DMS79 (cell line): ENCODE measurements around the gene CCL4.
"Not testable (repeated sequence)": the region's sequence is repeated elsewhere in the genome, so short reads cannot be mapped to it uniquely, and the experiment has no call there.

Experiments
- DNase-seq: peaks from one replicate; lab custom pipeline; 2025; lab: John Stamatoyannopoulos, UW

The CCL4 gene

DNA sequence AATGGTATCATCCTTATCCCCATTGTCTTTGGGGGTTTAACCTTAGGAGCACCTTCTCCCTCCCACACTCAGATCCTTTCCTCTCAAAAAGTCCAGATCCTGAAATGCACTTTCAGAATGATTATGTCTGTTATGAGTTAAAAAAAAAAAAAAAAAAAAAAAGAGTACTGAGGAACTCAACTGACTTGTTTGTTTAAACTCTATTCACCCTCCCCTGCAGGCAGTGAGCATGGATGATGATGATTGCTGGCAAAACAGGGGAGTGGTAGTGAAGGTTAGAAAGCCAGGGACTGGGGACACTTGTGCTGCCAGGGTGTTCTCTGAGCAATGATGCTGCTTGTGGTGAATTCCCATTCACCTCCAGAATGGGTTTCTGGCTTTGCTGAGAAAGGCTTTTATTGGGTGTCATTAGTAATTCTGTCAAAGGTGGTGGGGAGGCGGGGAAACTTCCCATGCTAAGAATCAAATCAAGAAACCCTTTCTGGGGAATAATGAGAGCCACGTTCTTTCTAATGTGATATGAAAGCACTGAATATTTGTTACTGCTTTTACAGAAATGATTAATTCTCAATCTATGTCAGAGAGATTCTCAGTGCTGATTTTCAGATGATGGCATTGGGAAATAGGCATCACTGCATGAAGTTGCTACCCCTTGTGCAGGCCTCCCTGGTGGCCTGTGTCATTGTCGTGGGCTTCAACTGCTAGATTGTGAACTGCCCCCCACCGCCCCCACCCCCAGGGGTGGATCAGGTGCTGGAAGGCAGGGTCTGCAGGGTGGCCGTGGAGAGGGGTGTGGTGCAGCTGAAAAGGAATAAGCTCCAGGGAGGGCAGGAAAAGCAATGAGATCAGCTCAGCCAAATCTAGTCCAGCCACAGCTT lies 14.1 kb downstream of the CCL4 start:
- no peak for DNase-seq

DNA sequence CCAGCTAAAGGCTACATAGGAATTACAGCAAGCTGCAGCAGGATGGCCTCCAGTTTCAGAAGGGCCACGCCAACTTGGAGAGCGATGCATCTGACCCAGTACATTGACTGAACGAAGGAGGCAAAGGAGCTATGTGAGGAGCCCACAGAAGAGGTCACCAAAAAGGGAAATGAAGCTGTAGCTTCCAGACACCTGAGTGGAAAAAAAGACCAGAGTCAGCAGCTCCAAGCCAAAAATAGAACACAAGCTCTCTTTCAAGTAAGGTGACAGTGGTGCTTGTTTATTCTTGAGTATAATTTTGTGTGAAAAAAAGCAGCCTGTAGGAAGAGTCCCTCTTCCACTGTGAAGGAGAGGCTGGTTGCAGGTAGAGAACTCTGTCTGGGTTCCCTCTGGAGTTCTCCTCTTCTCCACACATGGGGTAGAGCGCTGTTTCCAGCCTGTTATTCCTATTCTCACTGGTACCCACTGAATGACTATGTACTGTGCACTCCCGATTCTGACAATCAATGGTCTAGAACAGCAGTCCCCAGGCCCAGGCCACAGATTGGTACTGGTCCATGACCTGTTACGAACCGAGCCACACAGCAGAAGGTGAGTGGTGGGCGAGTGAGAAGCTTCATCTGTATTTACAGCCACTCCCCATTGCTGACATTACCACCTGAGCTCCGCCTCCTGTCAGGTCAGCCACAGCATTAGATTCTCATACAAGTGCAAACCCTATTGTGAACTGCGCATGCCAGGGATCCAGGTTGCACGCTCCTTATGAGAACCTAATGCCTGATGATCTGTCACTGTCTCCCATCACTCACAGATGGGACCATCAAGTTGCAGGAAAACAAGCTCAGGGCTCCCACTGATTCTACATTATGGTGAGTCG lies 15.1 kb downstream of the CCL4 start:
- no peak for DNase-seq

DNA sequence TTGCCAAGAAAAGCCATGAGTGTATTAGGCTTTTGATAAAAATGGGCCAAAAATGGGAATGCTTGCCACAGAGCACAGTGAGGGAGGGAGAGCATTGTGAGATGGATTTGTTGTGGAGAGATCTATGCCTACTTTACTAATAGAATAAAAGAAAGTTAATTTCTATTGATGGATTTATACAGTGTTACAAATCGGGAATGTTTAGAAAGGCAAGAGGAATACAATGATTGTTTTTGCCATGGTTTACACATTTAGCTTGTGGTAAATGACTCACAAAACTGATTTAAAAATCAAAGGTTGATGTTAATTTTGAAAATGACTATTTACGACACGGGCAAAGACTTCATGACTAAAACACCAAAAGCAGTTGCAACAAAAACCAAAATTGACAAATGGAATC lies 16.6 kb downstream of the CCL4 start:
- no peak for DNase-seq

DNA sequence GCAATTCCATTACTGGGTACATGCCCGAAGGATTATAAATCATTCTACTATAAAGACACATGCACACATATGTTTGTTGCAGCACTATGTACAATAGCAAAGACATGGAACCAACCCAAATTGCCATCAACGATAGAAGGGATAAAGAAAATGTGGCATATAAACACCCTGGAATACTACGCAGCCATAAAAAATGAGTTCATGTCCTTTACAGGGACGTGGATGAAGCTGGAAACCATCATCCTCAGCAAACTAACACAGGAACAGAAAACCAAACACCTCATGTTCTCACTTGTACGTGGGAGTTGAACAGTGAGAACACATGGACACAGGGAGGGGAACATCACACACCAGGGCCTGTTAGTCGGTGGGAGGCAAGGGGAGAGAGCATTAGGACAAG lies 17.5 kb downstream of the CCL4 start:
- DNase-seq = not testable (repeated sequence)

DNA sequence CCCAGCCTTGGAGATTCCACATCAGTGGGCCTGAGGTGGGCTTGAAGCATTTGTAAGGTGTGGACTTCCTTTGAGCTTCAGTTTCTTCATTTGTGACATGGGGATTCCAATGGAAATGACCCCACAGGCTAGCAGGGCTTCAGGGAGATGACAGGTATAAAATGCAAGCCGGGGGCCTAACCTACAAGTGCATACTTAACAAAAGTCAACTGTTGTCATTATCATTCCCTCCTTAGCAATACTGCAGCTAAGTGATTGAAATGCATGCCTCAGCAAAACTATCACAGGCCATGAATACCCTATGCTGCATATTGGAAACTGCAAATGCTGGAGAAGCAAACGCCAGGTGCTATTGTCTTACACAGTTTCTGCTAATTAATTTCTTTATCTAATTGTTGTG lies 19.8 kb downstream of the CCL4 start:
- DNase-seq = no peak

DNA sequence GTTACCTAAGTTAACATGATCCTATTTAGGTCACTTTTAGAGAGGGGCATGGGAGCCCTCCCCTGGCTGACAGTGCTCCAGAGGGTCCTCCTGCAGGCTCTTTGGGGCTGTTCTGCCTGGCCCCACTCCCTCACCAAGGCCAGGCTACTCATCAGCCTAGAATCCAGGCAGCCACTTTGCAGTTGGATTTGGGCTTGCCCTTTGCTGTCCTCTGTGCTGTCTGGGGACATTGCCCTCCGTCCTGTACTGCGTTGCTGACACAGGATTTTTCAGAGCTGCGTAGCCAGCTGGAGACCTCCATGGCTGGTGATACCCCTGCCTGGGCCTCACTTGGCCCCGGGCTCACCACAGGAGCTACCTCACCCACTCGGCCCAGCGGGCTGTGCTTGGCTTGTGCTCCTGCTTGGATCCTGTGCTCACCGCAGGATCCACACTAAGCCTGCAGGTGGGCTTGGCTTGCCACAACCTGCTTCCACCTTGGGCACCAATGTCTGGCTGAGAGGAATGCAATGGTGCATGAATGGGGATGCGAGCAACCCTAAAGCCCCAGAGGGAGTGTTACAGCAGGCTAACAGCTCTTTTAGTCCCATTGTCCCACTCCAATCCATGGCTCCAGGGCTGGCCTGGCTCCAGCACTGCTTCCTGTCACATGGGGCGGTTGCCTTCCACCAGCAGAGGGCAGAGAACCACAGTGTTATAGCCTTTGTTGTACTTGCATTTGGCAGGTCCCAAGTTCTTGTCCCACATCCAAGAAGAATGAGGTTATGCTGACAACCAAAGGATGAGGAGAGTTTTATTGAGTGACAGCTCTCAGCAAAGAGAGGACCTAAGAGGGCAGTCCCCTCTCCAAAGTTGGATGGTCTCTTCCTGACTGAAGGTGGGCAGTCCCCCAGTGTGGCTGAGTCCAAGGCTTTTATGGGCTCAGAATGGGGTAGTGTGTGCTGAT lies 21.5 kb downstream of the CCL4 start:
- no peak for DNase-seq

DNA sequence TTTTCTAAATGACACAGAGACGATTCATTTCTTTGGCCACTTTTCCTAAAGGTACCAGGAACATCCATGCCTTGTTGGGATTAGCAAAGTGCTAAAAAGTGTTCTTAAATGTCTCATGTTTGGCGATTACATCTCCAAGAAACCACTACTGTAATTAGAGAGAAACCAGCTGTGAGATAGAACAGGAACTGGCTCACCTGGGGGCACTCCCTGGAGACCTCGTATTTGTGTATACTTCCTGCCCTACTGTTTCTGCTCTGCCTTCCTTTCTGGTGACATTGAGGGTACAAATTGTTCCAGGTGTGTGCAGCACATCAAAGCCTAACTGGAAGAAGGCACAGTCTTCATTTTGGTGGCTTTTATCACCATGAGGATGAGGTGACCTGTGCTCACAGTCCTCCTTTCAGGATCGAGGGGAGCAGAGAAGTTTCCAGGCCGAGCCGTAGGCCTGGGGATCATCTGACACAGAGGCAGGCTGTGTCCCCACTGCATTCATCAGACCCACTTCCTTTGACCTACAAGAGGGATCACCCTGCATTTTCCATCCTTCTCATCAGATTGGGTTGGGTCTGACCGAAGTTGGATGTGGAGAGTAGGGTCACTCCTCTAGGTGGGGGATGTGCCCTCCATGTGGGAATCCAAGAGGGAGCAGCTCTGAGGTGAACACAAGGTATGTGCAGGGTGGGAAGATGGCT lies 23.7 kb downstream of the CCL4 start:
- no peak for DNase-seq

DNA sequence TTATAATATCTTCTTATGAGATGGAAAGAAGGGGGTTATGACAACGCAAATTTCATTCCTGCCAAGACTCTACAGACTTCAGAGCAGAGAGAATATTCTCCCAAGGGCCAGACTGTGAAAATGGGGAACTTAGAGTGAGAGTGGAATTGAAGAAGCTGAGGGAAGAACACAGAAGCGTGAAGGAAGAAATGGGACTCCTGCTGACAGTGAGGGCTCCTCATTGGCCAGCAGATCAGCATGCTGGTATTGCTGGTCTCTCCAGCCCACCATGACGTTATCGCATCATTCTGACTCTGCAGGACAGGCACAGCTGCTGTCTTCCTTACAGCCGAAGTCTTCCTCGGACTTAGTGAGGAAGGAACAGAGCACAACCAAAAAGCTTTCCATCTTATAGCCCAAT lies 24.3 kb downstream of the CCL4 start:
- DNase-seq = no peak

DNA sequence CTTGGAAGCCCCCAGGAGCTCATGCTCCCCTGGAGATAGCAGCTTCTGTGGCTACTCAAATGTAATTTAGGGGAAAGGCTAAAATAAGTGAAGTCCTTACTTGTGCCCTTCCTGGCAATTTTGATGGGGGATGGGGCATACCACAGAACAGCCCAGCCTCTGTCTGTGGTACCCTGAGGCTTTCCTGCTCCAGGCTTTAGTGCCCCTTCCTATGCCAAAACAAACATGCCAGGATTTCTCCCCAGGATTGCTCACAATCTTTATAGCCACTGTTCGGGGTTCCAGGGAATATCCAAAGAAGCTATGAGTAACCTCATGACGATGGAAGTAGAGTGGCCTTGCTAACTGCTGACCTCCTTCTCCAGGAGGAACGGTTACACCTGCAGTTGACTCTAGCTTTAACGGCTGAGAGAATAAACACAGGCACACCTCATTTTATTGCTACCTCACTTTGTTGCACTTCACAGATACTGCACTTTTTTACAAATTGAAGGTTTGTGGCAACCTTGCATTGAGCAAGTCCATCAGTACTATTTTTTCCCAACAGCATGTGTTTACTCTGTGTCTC lies 24.9 kb downstream of the CCL4 start:
- no peak for DNase-seq

DNA sequence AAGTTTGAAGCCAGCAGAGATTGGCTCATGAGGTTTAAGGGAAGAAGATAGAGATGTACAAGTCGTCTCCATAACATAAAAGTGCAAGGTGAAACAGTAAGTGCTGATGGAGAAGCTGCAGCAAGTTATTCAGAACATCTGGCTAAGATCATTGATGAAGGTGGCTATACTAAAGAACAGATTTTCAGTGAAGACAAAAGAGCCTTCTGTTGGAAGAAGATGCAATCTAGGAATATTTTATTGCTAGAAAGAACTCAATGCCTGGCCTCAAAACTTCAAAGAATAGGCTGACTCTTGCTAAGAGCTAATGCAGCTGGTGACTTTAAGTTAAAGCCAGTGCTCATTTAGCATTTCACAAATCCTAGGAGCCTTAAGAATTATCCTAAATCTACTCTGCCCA lies 26.0 kb downstream of the CCL4 start:
- no peak for DNase-seq

DNA sequence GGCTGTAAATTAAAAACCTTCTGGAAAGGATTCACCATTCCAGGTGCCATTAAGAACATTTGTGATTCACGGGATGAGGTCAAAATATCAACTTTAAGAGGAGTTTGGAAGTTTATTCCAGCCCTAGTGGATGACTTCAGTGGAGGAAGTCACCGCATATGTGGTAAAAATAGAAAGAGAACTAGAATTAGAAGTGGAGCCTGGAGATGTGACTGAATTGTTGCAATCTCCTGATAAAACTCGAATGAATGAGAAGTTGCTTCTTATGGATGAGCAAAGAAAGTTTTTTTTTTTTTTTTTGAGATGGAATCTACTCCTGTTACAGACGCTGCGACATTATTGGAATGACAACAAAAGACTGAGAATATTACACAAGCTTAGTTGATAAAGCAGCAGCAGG lies 26.7 kb downstream of the CCL4 start:
- no peak for DNase-seq

DNA sequence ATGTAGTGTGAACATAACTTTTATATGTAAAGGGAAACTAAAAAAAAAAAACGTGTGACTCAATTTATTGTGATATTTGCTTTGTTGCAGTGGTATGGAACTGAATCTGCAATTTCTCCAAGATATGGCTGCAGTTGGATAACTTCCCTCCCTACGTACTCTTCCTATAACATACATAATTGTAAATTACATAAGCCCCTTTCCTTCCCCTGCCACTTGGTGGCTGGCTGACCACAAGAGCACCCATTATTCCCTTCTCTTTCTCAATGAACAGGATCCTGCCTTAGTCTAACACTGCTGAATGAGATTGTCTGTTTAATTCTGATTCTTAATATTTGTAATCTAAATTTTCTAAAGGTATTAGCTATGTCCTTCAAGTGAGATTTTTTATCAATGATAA lies 27.8 kb downstream of the CCL4 start:
- no peak for DNase-seq

DNA sequence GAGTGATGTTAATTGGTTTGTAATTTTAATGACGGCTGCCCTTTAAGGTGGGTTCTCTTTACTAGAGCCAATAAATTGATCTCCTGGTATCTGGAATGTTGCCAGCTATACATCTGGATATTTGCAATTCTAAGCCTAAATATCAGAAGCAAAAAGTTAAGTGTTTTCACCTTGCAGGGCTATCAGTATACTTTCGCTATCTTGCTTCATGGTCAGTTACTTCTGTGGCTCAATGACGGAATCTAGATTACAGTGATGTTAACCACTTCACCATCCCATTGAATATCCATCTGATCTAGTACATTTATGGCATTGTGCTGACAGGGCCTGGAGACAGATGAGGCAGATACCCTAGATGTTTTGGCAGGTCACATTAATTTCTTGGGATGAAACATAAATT lies 28.3 kb downstream of the CCL4 start:
- DNase-seq = no peak

DNA sequence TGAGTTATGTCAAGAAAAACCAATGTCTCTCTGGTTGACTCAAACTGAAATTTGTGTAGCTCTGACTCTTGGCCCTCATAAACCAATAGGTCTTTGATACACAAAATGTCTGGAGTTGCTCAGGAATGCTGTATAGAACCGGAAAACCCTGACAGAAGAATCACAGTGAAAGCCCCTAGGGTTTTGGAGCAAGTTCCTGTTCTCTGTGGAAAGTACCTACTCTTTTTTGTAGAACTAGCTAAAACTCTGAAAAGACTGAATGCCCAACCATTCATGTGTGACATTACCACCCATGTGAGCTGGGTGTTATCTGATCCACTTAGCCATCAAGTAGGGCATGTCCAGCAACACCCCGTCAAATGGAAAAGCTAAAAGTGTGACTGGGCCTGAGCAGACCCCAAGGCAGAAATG lies 28.8 kb downstream of the CCL4 start:
- no peak for DNase-seq

DNA sequence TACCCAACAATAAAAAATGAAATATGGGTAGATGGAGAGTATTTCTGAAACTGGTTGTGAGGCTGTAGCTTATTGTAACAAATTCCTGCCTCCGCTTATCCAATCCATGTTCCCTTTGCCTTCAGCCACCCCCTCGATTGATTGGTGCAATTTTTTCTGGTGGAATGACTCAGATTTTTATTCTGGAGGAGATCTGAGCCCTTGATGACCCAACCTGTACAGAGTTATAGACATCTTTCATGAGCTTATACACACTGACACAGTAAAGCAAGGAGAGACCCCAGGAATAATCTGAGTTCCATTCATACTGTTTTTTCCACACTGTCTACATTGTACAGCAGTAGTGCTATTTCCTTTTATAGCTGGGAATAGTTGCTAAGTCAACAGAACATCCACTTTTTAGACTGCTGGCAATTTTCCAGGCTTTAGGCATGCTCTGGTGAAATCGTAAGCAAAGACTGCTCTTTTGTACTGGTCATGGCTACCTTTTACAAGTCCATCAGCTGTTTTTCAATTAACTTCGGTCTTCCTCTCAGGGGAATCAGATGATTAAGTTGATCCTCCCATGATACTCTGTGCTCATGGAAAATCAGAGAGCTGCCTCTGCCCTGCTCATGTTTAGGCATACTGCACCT lies 30.1 kb downstream of the CCL4 start:
- DNase-seq = peak; percentile 61

DNA sequence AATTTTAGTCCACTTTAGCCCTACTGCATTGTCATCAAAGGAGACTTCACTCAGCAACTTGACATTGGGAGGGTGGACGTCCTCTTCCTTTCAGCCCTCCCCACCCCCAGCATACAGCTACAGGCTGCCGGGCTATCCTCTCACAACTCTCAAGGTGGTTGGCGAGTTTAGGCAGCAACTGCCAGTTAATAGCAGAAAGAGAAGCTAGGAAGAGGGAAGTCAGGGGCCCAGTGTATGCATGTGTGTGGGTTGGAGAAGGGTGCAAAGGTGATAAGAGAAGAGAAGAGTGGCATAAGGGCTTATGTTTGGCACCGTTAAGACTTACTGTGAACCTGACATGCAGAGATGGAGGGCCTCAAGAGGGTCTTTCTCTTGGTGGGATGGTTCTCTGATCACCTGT lies 31.8 kb downstream of the CCL4 start:
- DNase-seq = no peak

DNA sequence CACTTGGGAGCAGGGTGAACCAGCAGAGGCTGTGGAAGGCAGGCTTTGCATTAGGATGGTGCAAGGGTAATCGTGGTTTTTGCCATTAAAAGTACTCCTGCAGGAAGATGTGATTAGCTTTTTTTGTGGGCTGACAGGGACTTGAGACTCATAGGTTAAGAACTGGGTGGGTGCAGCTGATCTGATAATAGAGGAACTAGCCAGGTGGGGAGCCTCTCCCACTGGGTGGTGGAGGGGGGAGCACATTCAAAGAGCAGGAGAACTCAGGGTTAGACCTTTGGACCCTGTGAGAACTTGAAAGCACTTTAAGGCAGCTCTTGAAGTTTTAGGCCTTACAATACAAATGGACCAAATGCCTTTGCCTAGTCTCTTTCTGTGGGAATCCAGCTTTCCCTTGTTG lies 32.4 kb downstream of the CCL4 start:
- DNase-seq = no peak

DNA sequence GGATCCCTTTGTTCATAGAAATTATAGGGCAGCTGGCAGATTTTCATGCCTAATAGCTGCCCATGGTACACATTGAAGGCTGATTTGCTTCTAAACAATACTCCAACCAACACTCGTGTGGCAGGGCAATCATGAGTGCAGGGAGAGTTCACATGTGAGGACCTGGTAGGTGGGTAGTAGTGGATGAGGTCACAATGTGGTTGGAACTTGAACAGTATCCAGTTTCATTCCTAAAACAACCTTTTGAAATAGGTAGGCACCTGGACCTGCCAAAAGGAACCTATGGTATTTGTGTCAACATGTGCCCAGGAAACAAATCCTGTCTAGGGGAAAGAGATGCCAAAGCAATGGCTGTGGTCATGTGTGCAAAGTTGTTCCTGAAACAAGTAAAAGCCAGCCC lies 32.8 kb downstream of the CCL4 start:
- DNase-seq = peak; percentile 27

DNA sequence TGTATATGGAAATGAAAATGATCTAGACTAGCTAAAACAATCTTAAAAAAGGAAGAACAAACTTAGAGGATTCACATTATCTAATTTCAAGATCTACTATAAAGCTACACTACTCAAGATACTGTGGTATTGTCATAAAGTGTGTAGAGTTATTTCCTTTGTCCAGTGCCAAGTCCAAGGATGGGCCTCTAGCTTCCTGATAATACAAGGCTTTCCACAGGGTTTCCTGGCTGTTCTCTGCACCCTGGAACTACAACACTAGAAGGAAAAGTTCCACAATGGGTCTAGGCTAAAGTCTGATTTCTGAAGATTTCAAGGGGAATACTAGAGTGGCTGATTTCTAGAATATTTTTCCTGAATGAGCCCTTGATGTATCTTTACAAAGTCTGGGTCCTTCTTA lies 38.6 kb downstream of the CCL4 start:
- DNase-seq = no peak

DNA sequence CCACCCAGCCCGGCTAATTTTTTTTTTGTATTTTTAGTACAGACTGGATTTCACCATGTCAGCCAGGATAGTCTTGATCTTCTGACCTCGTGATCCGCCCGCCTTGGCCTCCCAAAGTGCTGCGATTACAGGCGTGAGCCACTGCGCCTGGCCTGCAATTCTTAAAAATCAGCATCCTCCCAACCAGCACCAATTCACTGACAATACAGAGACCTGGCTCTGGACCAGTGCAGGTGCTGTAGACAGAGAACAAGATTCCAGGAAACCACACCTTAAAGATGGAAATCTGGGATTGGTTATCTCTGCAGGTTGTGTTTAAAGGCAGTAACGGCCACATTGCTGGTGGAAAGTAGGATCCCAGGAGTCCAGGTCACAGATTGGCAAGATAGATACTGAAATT lies 39.2 kb downstream of the CCL4 start:
- DNase-seq = no peak

DNA sequence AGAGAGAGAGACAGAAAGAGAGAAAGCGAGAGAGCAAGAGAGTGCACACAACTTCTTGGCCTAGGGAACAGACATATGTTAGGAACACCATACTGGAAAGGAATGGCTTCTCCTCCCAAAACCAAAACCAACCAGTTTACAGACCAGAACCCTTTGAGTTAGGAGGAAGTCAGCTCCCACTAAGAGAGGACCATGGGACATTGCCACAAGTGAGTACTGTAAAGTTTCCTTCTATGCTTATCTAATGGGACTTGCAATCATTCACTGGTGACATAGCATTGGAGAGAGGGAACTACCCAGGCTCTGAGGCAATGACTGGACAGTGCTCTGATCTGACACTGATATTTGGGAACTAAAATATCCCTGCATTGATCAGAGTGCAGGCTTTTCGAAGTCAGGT lies 40.4 kb downstream of the CCL4 start:
- no peak for DNase-seq
